SK-N-SH (cell line): ENCODE results near the gene SCN4B. TPM values are rescaled to one million over a fixed set of nuclear protein-coding genes. Genes with fewer than 3 reads are reported as not detected.

ENCODE experiments used
- CTCF ChIA-PET: fragments of 300-600, 350-600 bp; formaldehyde crosslinking; extraction: SDS; loops from one replicate; lab custom pipeline; 2021; lab: Yijun Ruan, JAX
- POLR2A ChIA-PET: fragments of 350-600 bp; sonication (Branson Sonifier 250); formaldehyde crosslinking; extraction: SDS; loops from one replicate; lab custom pipeline; 2020; ENCODE audit warnings: antibody characterized with exemption, inconsistent platforms; lab: Yijun Ruan, JAX
- DNase-seq: peaks from one replicate; pipeline ENCODE4 v3.0.0; 2012
- H2AFZ ChIP-seq: fragments of 200-600 bp; sonication (generic); 2 replicates; pipeline ENCODE4 v1.8.1; 2016; ENCODE audit warnings: antibody characterized with exemption, mild to moderate bottlenecking, low read depth
- H3F3A ChIP-seq: fragments of 200-600 bp; sonication (generic); replicated peaks from 2 replicates; pipeline ENCODE3; 2016; ENCODE audit warnings: antibody characterized with exemption, mild to moderate bottlenecking; ENCODE audit not compliant: insufficient read depth
- H3K27ac ChIP-seq, 2 experiments: fragments of 200-500 bp in 1 of 2; fragments of 200-600 bp in 1 of 2; sonication (Bioruptor generic) in 1 of 2; sonication (generic), shearing (Covaris generic) in 1 of 2; 2 replicates each; pipeline versions ENCODE4 v1.5.1 to v1.6.1; 2014 to 2016; ENCODE audit warnings: low read depth in 2 of 2, inconsistent platforms in 1 of 2, low read length in 1 of 2, mild to moderate bottlenecking in 1 of 2, mixed read lengths in 1 of 2
- H3K27me3 ChIP-seq: fragments of 200-600 bp; sonication (generic), shearing (Covaris generic); 2 replicates; pipeline ENCODE4 v1.6.1; 2016; ENCODE audit warnings: mixed run types; ENCODE audit not compliant: insufficient read depth
- H3K36me3 ChIP-seq, 2 experiments: fragments of 200-500 bp in 1 of 2; fragments of 200-600 bp in 1 of 2; sonication (Bioruptor generic) in 1 of 2; sonication (generic) in 1 of 2; replicated peaks in 1 of 2; 2 replicates each; pipeline versions ENCODE3 to v1.5.1; 2014 to 2016; ENCODE audit warnings: low read length in 1 of 2, mild to moderate bottlenecking in 1 of 2; ENCODE audit not compliant: insufficient read depth in 2 of 2, control insufficient read depth in 1 of 2
- H3K4me1 ChIP-seq, 2 experiments: fragments of 200-500 bp in 1 of 2; fragments of 200-600 bp in 1 of 2; sonication (Bioruptor generic) in 1 of 2; sonication (generic), shearing (Covaris generic) in 1 of 2; 2 replicates each; pipeline versions ENCODE4 v1.5.1 to v1.6.1; 2014 to 2016; ENCODE audit warnings: low read depth in 1 of 2, low read length in 1 of 2, mixed run types in 1 of 2; ENCODE audit not compliant: insufficient read depth in 2 of 2, control insufficient read depth in 1 of 2
- H3K4me2 ChIP-seq: fragments of 200-600 bp; sonication (generic), shearing (Covaris generic); 2 replicates; pipeline ENCODE4 v1.6.1; 2017; ENCODE audit warnings: mixed run types
- H3K4me3 ChIP-seq, 2 experiments: fragments of 200-500 bp in 1 of 2; fragments of 200-600 bp in 1 of 2; sonication (Bioruptor generic) in 1 of 2; sonication (generic), shearing (Covaris generic) in 1 of 2; 2 replicates each; pipeline versions ENCODE4 v1.5.1 to v1.8.1; 2014 to 2016; ENCODE audit warnings: low read depth in 2 of 2, inconsistent platforms in 1 of 2, low read length in 1 of 2, mild to moderate bottlenecking in 1 of 2, mixed read lengths in 1 of 2, moderate library complexity in 1 of 2
- H3K79me2 ChIP-seq: fragments of 200-600 bp; sonication (generic); 2 replicates; pipeline ENCODE4 v1.8.1; 2017; ENCODE audit warnings: mild to moderate bottlenecking; ENCODE audit not compliant: insufficient read depth
- H3K9ac ChIP-seq: fragments of 200-600 bp; sonication (generic); 2 replicates; pipeline ENCODE4 v1.6.1; 2017; ENCODE audit warnings: mixed run types
- H3K9me2 ChIP-seq: fragments of 200-600 bp; sonication (generic); 2 replicates; pipeline ENCODE4 v1.6.1; 2017; ENCODE audit warnings: mixed run types
- H3K9me3 ChIP-seq: fragments of 200-600 bp; sonication (generic); 2 replicates; pipeline ENCODE4 v1.6.1; 2017; ENCODE audit warnings: mixed run types, mild to moderate bottlenecking, moderate library complexity
- H4K20me1 ChIP-seq: fragments of 200-600 bp; sonication (generic); 2 replicates; pipeline ENCODE4 v1.6.1; 2017; ENCODE audit warnings: mild to moderate bottlenecking, mixed run types; ENCODE audit not compliant: insufficient read depth
- CTCF ChIP-seq: fragments of 200-600 bp; sonication (generic); IDR thresholded peaks from 2 replicates; pipeline ENCODE4 v1.6.1; 2017; ENCODE audit warnings: antibody characterized with exemption, mild to moderate bottlenecking, moderate library complexity
- ELF1 ChIP-seq: IDR thresholded peaks from 2 replicates; pipeline ENCODE4 v1.4.0; 2012
- FOSL2 ChIP-seq: IDR thresholded peaks from 2 replicates; pipeline ENCODE4 v1.4.0; 2012; ENCODE audit warnings: low read depth, mild to moderate bottlenecking, moderate library complexity, borderline replicate concordance
- FOXM1 ChIP-seq: IDR thresholded peaks from 2 replicates; pipeline ENCODE4 v1.4.0; 2012; ENCODE audit warnings: low read depth, mild to moderate bottlenecking
- POLR2AphosphoS5 ChIP-seq: IDR thresholded peaks from 2 replicates; pipeline ENCODE4 v1.6.1; 2012; ENCODE audit warnings: low read depth, low read length
- RCOR1 ChIP-seq: fragments of 150-350 bp; IDR thresholded peaks from 2 replicates; pipeline ENCODE4 v1.6.1; 2017; ENCODE audit warnings: antibody characterized with exemption, low read length
- TAF1 ChIP-seq: IDR thresholded peaks from 2 replicates; pipeline ENCODE4 v1.6.1; 2012; ENCODE audit warnings: low read depth, mild to moderate bottlenecking, low read length, moderate library complexity, borderline replicate concordance
- USF1 ChIP-seq: IDR thresholded peaks from 2 replicates; pipeline ENCODE4 v1.4.0; 2012; ENCODE audit warnings: low read depth, borderline replicate concordance
- USF2 ChIP-seq: fragments of 150-350 bp; IDR thresholded peaks from 2 replicates; pipeline ENCODE4 v1.6.1; 2017; ENCODE audit warnings: antibody characterized with exemption, low read length, low read depth, borderline replicate concordance
- WGBS: methylation state at CpG from one replicate; pipeline ENCODE4 v1.1.6; 2017; ENCODE audit warnings: low lambda C conversion rate; 5-methylcytosine and 5-hydroxymethylcytosine counted together
- polyA plus RNA-seq, 3 experiments: library from polyadenylated mRNA; depleted of rRNA; stranded (reverse); fragments of >200 nt; gene quantifications; 2 replicates each; pipeline ENCODE4 v1.2.3, GENCODE V29; 2012

Gene SCN4B
- polyA plus RNA-seq, 1 of the 3 experiments (the other 2 are of a cell fraction): 1.2 TPM

- Histone ChIP-seq H3K79me2 (no peaks in the 10 kb centered on the region), H3K9me2 (no peaks in the 10 kb centered on the region), H3K9me3 (no peaks in the 10 kb centered on the region)
- POLR2A ChIA-PET: no interaction called here
- 38% methylated on average over 4 of the region's 6 CpGs for WGBS
- TF ChIP-seq POLR2AphosphoS5: no peak
- no peak for TF ChIP-seq FOSL2
- TF ChIP-seq USF1: no peak
- TF ChIP-seq RCOR1: no peak
- no peak for TF ChIP-seq TAF1
- TF ChIP-seq, all 33 proteins: peak for 0
- Histone ChIP-seq H4K20me1 (no peaks in the 10 kb centered on the region), H3F3A (peaks cover 3% of the 10 kb centered on the region), H3K27ac (no peak overlapping the region), H3K4me3 (no peak overlapping the region), H3K4me2 (no peak overlapping the region), H3K27me3 (peaks cover 20% of the 10 kb centered on the region; the same call in 1 of the 2 replicates), H3K9ac (no peak overlapping the region), H3K36me3 (no peaks in the 10 kb centered on the region), H3K4me1 (peaks cover 0 to 4% of the 10 kb centered on the region in 2 experiments; a peak in 1 of 4 replicates), H2AFZ (no peak overlapping the region)
- CTCF ChIA-PET: interaction anchor here (0.7 to 15.5 kb wide), 6 partner anchors 8 to 346 kb away, joined by 3 to 246 read pairs (median 7); no protein-coding TSS in a partner anchor
- DNase-seq: no peak
Observed at GRCh38 chr11:118142809-118143208, 9.8 kb downstream of the SCN4B start.

GRCh38 chr11:118142081-118142480 lies 10.5 kb downstream of the SCN4B start:
- Histone ChIP-seq H3K9me2 (no peaks in the 10 kb centered on the region), H3K9ac (no peak overlapping the region), H3K4me2 (no peak overlapping the region), H3K36me3 (no peaks in the 10 kb centered on the region), H3K4me3 (no peak overlapping the region), H3F3A (peaks cover 3% of the 10 kb centered on the region), H3K79me2 (no peaks in the 10 kb centered on the region), H3K4me1 (peaks cover 0 to 4% of the 10 kb centered on the region in 2 experiments; a peak in 1 of 4 replicates), H3K27me3 (peaks cover 20% of the 10 kb centered on the region; the same call in 1 of the 2 replicates), H4K20me1 (no peaks in the 10 kb centered on the region), H2AFZ (no peak overlapping the region), H3K27ac (no peak overlapping the region), H3K9me3 (no peaks in the 10 kb centered on the region)
- CTCF ChIA-PET: interaction anchor here (1.0 to 15.5 kb wide), 3 partner anchors 14 to 56 kb away, joined by 3 to 246 read pairs (median 25); no protein-coding TSS in a partner anchor
- no peak for DNase-seq
- WGBS: 41% methylated on average over 2 of the region's 2 CpGs
- POLR2A ChIA-PET: no interaction called here
- TF ChIP-seq FOXM1 (no peak), CTCF (no peak), USF2 (no peak), ELF1 (no peak)
